NCI-H748 (cell line): ENCODE measurements around the gene EFCAB5.
A peak's percentile ranks its signal among the peaks of the same experiment; 100 is the strongest.
"Not testable (repeated sequence)": the region's sequence is repeated elsewhere in the genome, so short reads cannot be mapped to it uniquely, and the experiment has no call there.

Source experiments
- DNase-seq: peaks from one replicate; lab custom pipeline; 2025; ENCODE audit not compliant: unreplicated experiment; lab: John Stamatoyannopoulos, UW

Gene EFCAB5

GRCh38 chr17:29933379-29933778 lies 8.1 kb upstream of the EFCAB5 start:
- peak; percentile 32 for DNase-seq

- not testable (repeated sequence) for DNase-seq
These were observed 5.5 kb upstream of the EFCAB5 start for GRCh38 chr17:29935909-29936308.

- DNase-seq, result no peak
These were observed 4.7 kb upstream of the EFCAB5 start for GRCh38 chr17:29936724-29937123.

- no peak for DNase-seq
These were observed 3.8 kb downstream of the EFCAB5 start for GRCh38 chr17:29945281-29945680.

GRCh38 chr17:29948448-29949215 lies 7.2 kb downstream of the EFCAB5 start:
- no peak for DNase-seq

- DNase-seq, result peak; percentile 78
These were observed 8.3 kb downstream of the EFCAB5 start for GRCh38 chr17:29949696-29950095.

GRCh38 chr17:29954405-29954804 lies 13.0 kb downstream of the EFCAB5 start:
- DNase-seq, result no peak

- no peak for DNase-seq
These were observed 14.8 kb downstream of the EFCAB5 start for GRCh38 chr17:29956225-29956624.

GRCh38 chr17:29957488-29957887 lies 16.1 kb downstream of the EFCAB5 start:
- not testable (repeated sequence) for DNase-seq

GRCh38 chr17:29958947-29959657 lies 17.7 kb downstream of the EFCAB5 start:
- DNase-seq, result no peak

- no peak for DNase-seq
These were observed 18.4 kb downstream of the EFCAB5 start for GRCh38 chr17:29959658-29960337.

GRCh38 chr17:29962656-29963055 lies 21.2 kb downstream of the EFCAB5 start:
- no peak for DNase-seq

- no peak for DNase-seq
These were observed 26.8 kb downstream of the EFCAB5 start for GRCh38 chr17:29968271-29968670.

- DNase-seq, result peak; percentile 92
These were observed 30.8 kb downstream of the EFCAB5 start for GRCh38 chr17:29972277-29972676.

GRCh38 chr17:29973005-29973404 lies 31.6 kb downstream of the EFCAB5 start:
- no peak for DNase-seq

- no peak for DNase-seq
These were observed 36.4 kb downstream of the EFCAB5 start for GRCh38 chr17:29977836-29978235.

- no peak for DNase-seq
These were observed 38.8 kb downstream of the EFCAB5 start for GRCh38 chr17:29980261-29980660.

- DNase-seq, result no peak
These were observed 41.7 kb downstream of the EFCAB5 start for GRCh38 chr17:29982991-29983653.

GRCh38 chr17:29996458-29996857 lies 55.0 kb downstream of the EFCAB5 start:
- DNase-seq, result no peak

- DNase-seq, result no peak
These were observed 58.7 kb downstream of the EFCAB5 start for GRCh38 chr17:30000001-30000754.
